ENCODE measurements around the gene MS4A8. TPM values are rescaled to one million over a fixed set of nuclear protein-coding genes. Genes with fewer than 3 reads are reported as not detected.
"Not testable (repeated sequence)": the region's sequence is repeated elsewhere in the genome, so short reads cannot be mapped to it uniquely, and the experiment has no call there.

Gene MS4A8
- total RNA-seq, 1 donor from 2014 or later, result not detected

DNA sequence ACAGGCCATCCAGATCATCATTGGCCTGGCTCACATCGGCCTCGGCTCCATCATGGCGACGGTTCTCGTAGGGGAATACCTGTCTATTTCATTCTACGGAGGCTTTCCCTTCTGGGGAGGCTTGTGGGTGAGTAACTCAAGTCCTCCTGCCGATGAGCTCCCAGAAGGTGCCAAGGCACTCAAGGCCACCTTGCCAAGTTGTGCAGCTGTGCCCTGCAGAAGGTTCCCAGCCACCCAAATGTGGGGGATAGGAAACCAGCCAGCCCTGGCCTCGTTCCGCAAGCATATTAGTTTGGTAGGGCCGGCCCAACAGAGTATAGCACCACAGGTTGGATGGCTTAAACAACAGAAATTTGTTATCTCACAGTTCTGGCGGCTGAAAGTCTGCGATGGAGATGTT, 4.0 kb downstream of the MS4A8 start:
- H3K27ac ChIP-seq, result no peak overlapping the region
- no peaks in the 10 kb centered on the region for H3K36me3 ChIP-seq
- H3K27me3 ChIP-seq, result no peaks in the 10 kb centered on the region
- H3K4me3 ChIP-seq, result no peak overlapping the region
- no peaks in the 10 kb centered on the region for H3K4me1 ChIP-seq
- TF ChIP-seq, protein P1, sequence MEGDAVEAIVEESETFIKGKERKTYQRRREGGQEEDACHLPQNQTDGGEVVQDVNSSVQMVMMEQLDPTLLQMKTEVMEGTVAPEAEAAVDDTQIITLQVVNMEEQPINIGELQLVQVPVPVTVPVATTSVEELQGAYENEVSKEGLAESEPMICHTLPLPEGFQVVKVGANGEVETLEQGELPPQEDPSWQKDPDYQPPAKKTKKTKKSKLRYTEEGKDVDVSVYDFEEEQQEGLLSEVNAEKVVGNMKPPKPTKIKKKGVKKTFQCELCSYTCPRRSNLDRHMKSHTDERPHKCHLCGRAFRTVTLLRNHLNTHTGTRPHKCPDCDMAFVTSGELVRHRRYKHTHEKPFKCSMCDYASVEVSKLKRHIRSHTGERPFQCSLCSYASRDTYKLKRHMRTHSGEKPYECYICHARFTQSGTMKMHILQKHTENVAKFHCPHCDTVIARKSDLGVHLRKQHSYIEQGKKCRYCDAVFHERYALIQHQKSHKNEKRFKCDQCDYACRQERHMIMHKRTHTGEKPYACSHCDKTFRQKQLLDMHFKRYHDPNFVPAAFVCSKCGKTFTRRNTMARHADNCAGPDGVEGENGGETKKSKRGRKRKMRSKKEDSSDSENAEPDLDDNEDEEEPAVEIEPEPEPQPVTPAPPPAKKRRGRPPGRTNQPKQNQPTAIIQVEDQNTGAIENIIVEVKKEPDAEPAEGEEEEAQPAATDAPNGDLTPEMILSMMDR (IDR thresholded peaks at IDR 0.05), result no peak
- intact Hi-C loops (cut with DNase I), result no loop called here
- no peaks in the 10 kb centered on the region for H3K9me3 ChIP-seq
- DNase-seq (ENCODE audit: low spot score in 2 of 2), result no peak

DNA sequence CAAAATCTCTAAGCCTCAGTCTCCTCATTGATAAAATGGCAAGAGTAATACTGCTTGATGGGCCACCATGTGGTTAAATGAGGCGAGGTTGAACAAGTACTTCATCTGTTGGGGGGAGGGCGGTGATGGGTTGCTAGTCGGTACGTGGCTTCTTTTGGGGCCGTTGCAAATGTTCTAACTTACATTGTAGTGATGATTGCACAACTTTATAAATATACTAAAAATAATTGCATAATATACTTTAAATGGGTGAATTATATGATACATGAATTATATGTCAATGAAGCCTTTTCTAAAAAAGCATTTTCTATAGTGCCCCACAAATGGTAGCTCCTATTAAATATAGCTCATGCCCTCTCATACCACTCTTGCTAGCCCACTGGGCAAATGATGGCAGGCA, 6.5 kb downstream of the MS4A8 start:
- H3K4me1 ChIP-seq, result no peaks in the 10 kb centered on the region
- H3K4me3 ChIP-seq, result no peak overlapping the region
- DNase-seq (ENCODE audit: low spot score in 2 of 2), result no peak
- no peaks in the 10 kb centered on the region for H3K36me3 ChIP-seq
- no peaks in the 10 kb centered on the region for H3K27me3 ChIP-seq
- TF ChIP-seq, protein P1 (IDR thresholded peaks at IDR 0.05), result no peak
- H3K9me3 ChIP-seq, result no peaks in the 10 kb centered on the region
- intact Hi-C loops (cut with DNase I), result no loop called here
- no peak overlapping the region for H3K27ac ChIP-seq

DNA sequence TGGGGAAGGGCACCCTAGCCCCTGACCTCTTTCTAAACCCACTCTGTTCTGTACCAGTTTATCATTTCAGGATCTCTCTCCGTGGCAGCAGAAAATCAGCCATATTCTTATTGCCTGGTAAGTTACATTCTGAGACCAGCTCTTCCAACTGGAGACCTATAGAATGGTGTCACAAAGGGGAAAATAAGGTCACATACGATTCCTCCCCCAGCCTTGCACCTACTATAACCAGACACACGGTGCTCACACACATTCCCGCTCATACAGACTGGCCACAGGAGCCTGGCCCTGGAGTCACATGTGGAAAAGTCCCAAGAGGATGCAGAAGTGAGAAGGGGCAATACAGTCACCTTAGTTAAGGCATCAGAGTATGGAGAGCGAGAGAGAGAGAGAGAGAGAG, 7.5 kb downstream of the MS4A8 start:
- Histone ChIP-seq H3K9me3 (no peaks in the 10 kb centered on the region), H3K27me3 (no peaks in the 10 kb centered on the region), H3K4me1 (no peaks in the 10 kb centered on the region), H3K27ac (no peak overlapping the region), H3K4me3 (no peak overlapping the region), H3K36me3 (no peaks in the 10 kb centered on the region)
- TF ChIP-seq, protein P1 (IDR thresholded peaks at IDR 0.05), result no peak
- no peak for DNase-seq (ENCODE audit: low spot score in 2 of 2)
- intact Hi-C loops (cut with DNase I), result no loop called here

DNA sequence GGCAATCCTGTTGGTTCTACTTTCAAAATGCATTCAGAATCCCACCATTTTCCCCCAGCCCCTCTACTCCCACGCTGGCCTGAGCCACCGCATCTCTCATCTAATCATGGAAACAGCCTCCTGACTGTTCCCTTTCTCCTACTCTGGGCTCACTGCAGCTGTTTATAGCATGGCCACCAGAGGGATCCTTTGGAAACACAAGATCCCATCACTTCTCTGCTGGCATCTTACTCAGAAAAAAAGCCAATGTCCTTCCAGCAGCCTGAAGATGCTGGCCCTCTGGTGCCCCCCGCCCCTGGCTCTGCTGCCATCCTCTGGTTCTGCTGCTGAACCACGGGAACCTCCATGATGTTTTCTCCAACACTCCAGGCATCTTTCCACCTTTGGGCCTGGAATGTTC, 11.1 kb downstream of the MS4A8 start:
- H3K9me3 ChIP-seq, result no peaks in the 10 kb centered on the region
- intact Hi-C loops (cut with DNase I), result no loop called here
- TF ChIP-seq, protein P1 (IDR thresholded peaks at IDR 0.05), result no peak
- DNase-seq (ENCODE audit: low spot score in 2 of 2), result no peak
- H3K4me1 ChIP-seq, result no peaks in the 10 kb centered on the region
- no peak overlapping the region for H3K27ac ChIP-seq
- H3K4me3 ChIP-seq, result no peak overlapping the region
- no peaks in the 10 kb centered on the region for H3K27me3 ChIP-seq
- H3K36me3 ChIP-seq, result no peaks in the 10 kb centered on the region

DNA sequence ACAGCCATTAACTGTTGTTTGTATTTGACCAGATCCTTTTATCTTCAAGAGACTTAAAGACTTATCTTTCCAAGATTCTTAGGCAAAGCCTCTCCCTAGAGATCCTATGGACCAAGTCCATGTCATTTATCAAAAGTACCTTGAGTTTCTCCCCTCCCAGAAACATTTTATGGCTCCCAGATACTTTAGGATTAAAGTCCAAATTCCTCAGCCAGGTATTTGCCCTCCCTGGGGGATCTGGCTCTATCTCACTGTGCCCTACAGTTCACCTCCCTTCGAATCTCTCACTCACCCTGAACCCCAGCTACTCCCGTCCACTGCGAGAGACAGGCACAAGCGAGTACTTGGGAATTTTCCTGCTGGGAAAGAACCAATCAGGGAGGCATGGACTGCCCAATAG, 11.9 kb downstream of the MS4A8 start:
- no peaks in the 10 kb centered on the region for H3K36me3 ChIP-seq
- H3K4me1 ChIP-seq, result no peaks in the 10 kb centered on the region
- TF ChIP-seq, protein P1 (IDR thresholded peaks at IDR 0.05), result no peak
- intact Hi-C loops (cut with DNase I), result no loop called here
- no peaks in the 10 kb centered on the region for H3K9me3 ChIP-seq
- H3K27ac ChIP-seq, result no peak overlapping the region
- H3K4me3 ChIP-seq, result no peak overlapping the region
- H3K27me3 ChIP-seq, result no peaks in the 10 kb centered on the region
- no peak for DNase-seq (ENCODE audit: low spot score in 2 of 2)

DNA sequence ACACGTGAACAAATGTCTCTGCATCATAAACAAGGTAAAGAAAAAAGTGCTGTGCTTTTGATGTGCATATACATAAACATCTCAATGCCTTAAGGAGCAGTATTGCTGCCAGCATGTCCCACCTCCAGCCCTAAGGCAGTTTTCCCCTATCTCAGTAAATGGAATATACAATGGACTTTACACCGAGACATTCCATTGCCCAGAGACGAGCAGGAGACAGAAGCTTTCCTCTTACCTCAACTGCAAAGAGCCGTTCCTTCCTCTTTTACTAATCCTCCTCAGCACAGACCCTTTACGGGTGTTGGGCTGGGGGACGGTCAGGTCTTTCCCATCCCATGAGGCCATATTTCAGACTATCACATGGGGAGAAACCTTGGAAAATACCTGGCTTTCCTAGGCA, 14.0 kb downstream of the MS4A8 start:
- DNase-seq (ENCODE audit: low spot score in 2 of 2); intact Hi-C loops (cut with DNase I); H3K36me3 ChIP-seq; H3K9me3 ChIP-seq; H3K4me1 ChIP-seq; H3K4me3 ChIP-seq; H3K27me3 ChIP-seq; H3K27ac ChIP-seq: not testable (repeated sequence)

All from ascending aorta (tissue), 2 donors.